Activated T-helper 1 cell treated with Interleukin-2 at 50 U/mL for 16 hours (primary cell): ENCODE measurements around the gene SUMO3.

Experiments
- DNase-seq: peaks from one replicate; pipeline ENCODE4 v3.0.0-alpha.2; 2020; ENCODE audit warnings: low read depth

Gene SUMO3

GRCh38 chr21:44828362-44829056 lies 10.6 kb upstream of the SUMO3 start:
- DNase-seq = no peak

- no peak for DNase-seq
These were observed 5.4 kb upstream of the SUMO3 start for GRCh38 chr21:44823179-44823660.

GRCh38 chr21:44822484-44823178 lies 4.8 kb upstream of the SUMO3 start:
- no peak for DNase-seq

GRCh38 chr21:44820851-44821250 lies 3.0 kb upstream of the SUMO3 start:
- no peak for DNase-seq

GRCh38 chr21:44819283-44820243 lies 1.7 kb upstream of the SUMO3 start:
- DNase-seq = no peak

- DNase-seq = no peak
These were observed 764 bp upstream of the SUMO3 start for GRCh38 chr21:44818640-44819011.

- peak; percentile 92 for DNase-seq
These were observed 369 bp downstream of the SUMO3 start for GRCh38 chr21:44817506-44817880.

- no peak for DNase-seq
These were observed 929 bp downstream of the SUMO3 start for GRCh38 chr21:44816761-44817505.

GRCh38 chr21:44815852-44816628 lies 1.8 kb downstream of the SUMO3 start:
- DNase-seq = no peak

GRCh38 chr21:44815225-44815624 lies 2.6 kb downstream of the SUMO3 start:
- DNase-seq = no peak

GRCh38 chr21:44814498-44815023 lies 3.3 kb downstream of the SUMO3 start:
- no peak for DNase-seq

GRCh38 chr21:44813727-44814126 lies 4.1 kb downstream of the SUMO3 start:
- DNase-seq = no peak

GRCh38 chr21:44813149-44813548 lies 4.7 kb downstream of the SUMO3 start:
- no peak for DNase-seq

- no peak for DNase-seq
These were observed 5.2 kb downstream of the SUMO3 start for GRCh38 chr21:44812640-44813039.

GRCh38 chr21:44810779-44811178 lies 7.1 kb downstream of the SUMO3 start:
- DNase-seq = no peak

- DNase-seq = no peak
These were observed 12.0 kb downstream of the SUMO3 start for GRCh38 chr21:44805859-44806258.

- no peak for DNase-seq
These were observed 12.6 kb downstream of the SUMO3 start for GRCh38 chr21:44805226-44805625.

- DNase-seq = no peak
These were observed 13.1 kb downstream of the SUMO3 start for GRCh38 chr21:44804762-44805161.

- DNase-seq = no peak
These were observed 14.2 kb downstream of the SUMO3 start for GRCh38 chr21:44803651-44804050.

- no peak for DNase-seq
These were observed 15.3 kb downstream of the SUMO3 start for GRCh38 chr21:44802396-44803153.
